Neural progenitor cell (in vitro differentiated cells): ENCODE results near the gene ZNF512B.

Source experiments
- EZH2 ChIP-seq: fragments of 200-600 bp; sonication (generic); IDR thresholded peaks from 2 replicates; pipeline ENCODE4 v1.6.1; 2017; ENCODE audit warnings: antibody characterized with exemption, mild to moderate bottlenecking, moderate library complexity
- TF ChIP-seq, protein P1 (sequence below): fragments of 200-600 bp; sonication (generic); IDR thresholded peaks from 2 replicates; pipeline ENCODE4 v1.5.1; 2017; ENCODE audit warnings: antibody characterized with exemption, mild to moderate bottlenecking

DNA sequence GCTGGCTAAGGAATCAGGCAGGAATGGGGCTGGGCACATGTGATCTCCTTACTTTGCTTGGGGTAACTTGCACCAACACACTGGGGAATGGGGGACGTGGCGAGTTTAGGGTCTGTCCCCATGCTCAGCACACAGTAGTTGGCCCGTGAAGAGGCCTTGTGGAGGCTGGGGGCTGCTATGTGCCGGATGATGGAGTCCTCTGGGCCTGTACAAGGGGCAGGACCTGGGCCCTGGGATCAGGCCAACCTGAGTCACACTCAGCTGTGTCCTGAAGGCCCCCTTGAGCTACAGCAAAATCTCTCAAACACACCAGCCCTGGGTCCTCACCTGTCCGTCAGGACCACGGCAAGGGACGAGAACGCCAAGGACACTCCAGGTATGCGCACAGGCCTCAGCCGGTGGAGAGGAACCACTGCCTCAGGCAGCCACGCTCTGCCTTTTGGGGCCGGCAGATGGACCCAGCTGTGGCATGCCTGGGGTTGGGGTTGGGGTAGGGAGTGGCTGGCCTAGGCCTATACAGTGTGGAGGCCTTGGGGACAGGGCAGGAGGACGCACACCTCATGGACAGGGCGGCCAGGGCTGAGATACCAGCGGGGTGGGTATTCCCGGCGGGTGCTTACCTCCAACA lies 24.6 kb downstream of the ZNF512B start:
- TF ChIP-seq, protein P1, sequence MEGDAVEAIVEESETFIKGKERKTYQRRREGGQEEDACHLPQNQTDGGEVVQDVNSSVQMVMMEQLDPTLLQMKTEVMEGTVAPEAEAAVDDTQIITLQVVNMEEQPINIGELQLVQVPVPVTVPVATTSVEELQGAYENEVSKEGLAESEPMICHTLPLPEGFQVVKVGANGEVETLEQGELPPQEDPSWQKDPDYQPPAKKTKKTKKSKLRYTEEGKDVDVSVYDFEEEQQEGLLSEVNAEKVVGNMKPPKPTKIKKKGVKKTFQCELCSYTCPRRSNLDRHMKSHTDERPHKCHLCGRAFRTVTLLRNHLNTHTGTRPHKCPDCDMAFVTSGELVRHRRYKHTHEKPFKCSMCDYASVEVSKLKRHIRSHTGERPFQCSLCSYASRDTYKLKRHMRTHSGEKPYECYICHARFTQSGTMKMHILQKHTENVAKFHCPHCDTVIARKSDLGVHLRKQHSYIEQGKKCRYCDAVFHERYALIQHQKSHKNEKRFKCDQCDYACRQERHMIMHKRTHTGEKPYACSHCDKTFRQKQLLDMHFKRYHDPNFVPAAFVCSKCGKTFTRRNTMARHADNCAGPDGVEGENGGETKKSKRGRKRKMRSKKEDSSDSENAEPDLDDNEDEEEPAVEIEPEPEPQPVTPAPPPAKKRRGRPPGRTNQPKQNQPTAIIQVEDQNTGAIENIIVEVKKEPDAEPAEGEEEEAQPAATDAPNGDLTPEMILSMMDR = no peak
- TF ChIP-seq EZH2 = no peak
